Heart right ventricle (tissue), 16 donors: ENCODE measurements around the gene ABCB11. TPM values are rescaled to one million over a fixed set of nuclear protein-coding genes. Genes with fewer than 3 reads are reported as not detected.

Source experiments
- ATAC-seq, 8 donors: fragments of 200-7000 bp; cut with Tn5 transposase; one replicate each; pipeline ENCODE4 v1.9.1; 2020; ENCODE audit warnings: mild to moderate bottlenecking in 8 of 8, moderate library complexity in 8 of 8, moderate number of reproducible peaks in 1 of 8
- DNase-seq, 2 donors: peaks; one replicate each; pipeline ENCODE4 v3.0.0-alpha.2; 2020
- H3K27ac ChIP-seq, 10 donors: fragments of 200-600 bp; sonication (generic) in 2 of 10; one replicate each; pipeline versions ENCODE4 v1.5.0 to v1.8.0; 2020 to 2022; ENCODE audit warnings: mild to moderate bottlenecking in 3 of 10
- H3K27me3 ChIP-seq, 7 donors: fragments of 200-600 bp; one replicate each; pipeline ENCODE4 v1.8.0; 2021 to 2022; ENCODE audit warnings: mild to moderate bottlenecking in 2 of 7
- H3K36me3 ChIP-seq, 9 donors: fragments of 200-600 bp; sonication (generic) in 1 of 9; one replicate each; pipeline versions ENCODE4 v1.5.0 to v1.8.0; 2020 to 2022; ENCODE audit warnings: mild to moderate bottlenecking in 2 of 9
- H3K4me1 ChIP-seq, 9 donors: fragments of 200-600 bp; sonication (generic) in 1 of 9; one replicate each; pipeline versions ENCODE4 v1.5.0 to v1.8.0; 2020 to 2022; ENCODE audit warnings: mild to moderate bottlenecking in 4 of 9
- H3K4me3 ChIP-seq, 10 donors: fragments of 200-600 bp; sonication (generic) in 2 of 10; one replicate each; pipeline versions ENCODE4 v1.5.0 to v1.8.0; 2020 to 2022; ENCODE audit warnings: mild to moderate bottlenecking in 7 of 10, moderate library complexity in 2 of 10
- H3K9me3 ChIP-seq, 11 donors: fragments of 200-600 bp in 10 of 11; sonication (generic) in 2 of 11; one replicate each; pipeline versions ENCODE4 v1.5.0 to v1.8.0; 2013 to 2022; ENCODE audit warnings: mild to moderate bottlenecking in 2 of 11, control low read depth in 1 of 11, moderate library complexity in 1 of 11
- CTCF ChIP-seq, 9 donors: fragments of 200-600 bp; sonication (generic) in 2 of 9; IDR thresholded peaks; one replicate each; pipeline versions ENCODE4 v1.5.0 to v1.8.0; 2021 to 2022; ENCODE audit warnings: antibody characterized with exemption in 9 of 9, mild to moderate bottlenecking in 5 of 9, moderate library complexity in 1 of 9
- WGBS, 2 donors: extraction: QIAGEN DNeasy Blood & Tissue Kit; methylation state at CpG; one replicate each; pipeline ENCODE4 v1.1.7; 2013; ENCODE audit warnings: inconsistent platforms in 1 of 2; 5-methylcytosine and 5-hydroxymethylcytosine counted together
- intact Hi-C, 10 donors: fragments of 100-400 bp; cut with DNase I; formaldehyde crosslinking; loops; one replicate each; pipeline versions ENCODE4 v1.11.1 to v1.14.2; 2022
- polyA plus RNA-seq, 2 donors: library from polyadenylated mRNA; stranded (reverse); fragments of 200-250 nt; gene quantifications; one replicate each; pipeline ENCODE4 v1.2.3, GENCODE V29; 2013
- total RNA-seq, 10 donors: library from RNA; stranded (reverse); fragmentation: NEBNext Ultra II Directional in 3 of 10; extraction: Animal tissue kit (Norgen Biotek cat#: 25700) in 3 of 10; gene quantifications; one replicate each; pipeline versions ENCODE4 v1.2.1 to v1.2.4, GENCODE V29; 2021 to 2023
- donor health status: Arrhythmogenic right ventricular cardiomyopathy.
- donor health status: ischemic (EF 13 %, LVEDD 7.1; RV severe dilation, severe dysfunction).
- donor health status: healthy with polysubstance abuse.
- donor health status: DM: no; HTN: yes; CAD: no.
- donor health status: DM: no; HTN: no; CAD: no.
- donor health status: ischemic (EF 25% LVEDD 6.9; RV normal size, moderate dysfunction).
- donor health status: ischemic (EF 25% LVEDD 5.7; RV mildly dilated, moderate dysfunction).
- donor health status: healthy.
- donor health status: DM: yes; HTN: yes; CAD: no.
- donor health status: Ischemic cardiomyopathy.
- donor health status: ischemic (EF 35%, LVEDD 5.7; RV mildly dilated, moderate dysfunction).
- donor health status: nonischemic (EF 11% LVEDD 7.7; RV severe dilation, severe dysfunction).
- donor health status: DM: yes; HTN: yes; CAD: no.
- donor health status: PGD.
- donor health status: ischemic (EF 29% LVEDD 5.4; RV normal size, mild dysfunction).
- donor health status: nonischemic (EF 23%, LVEDD 6.1; RV moderate dilation, normal function).

ABCB11 gene
- total and polyA plus RNA-seq, 12 donors, result 0.01 to 0.23 (median 0.06) TPM; not detected in 7

GRCh38 chr2:168929031-168929430 is 102.1 kb downstream of the ABCB11 start:
- H3K4me3 ChIP-seq, result no peak overlapping the region
- no peak for TF ChIP-seq CTCF (IDR thresholded peaks at IDR 0.05)
- no peaks in the 10 kb centered on the region for H3K36me3 ChIP-seq
- ATAC-seq (no peak), DNase-seq (no peak)
- no peaks in the 10 kb centered on the region for H3K4me1 ChIP-seq
- peaks cover 0 to 30% (median 6%) of the 10 kb centered on the region in 7 donors for H3K27me3 ChIP-seq
- 50 to 53% methylated on average over 3 of the region's 3 CpGs for WGBS, 2 donors
- intact Hi-C loops, result loop anchor here in 1 of 10 donors (10.0 kb wide), 1 partner anchor 804 kb away; no protein-coding TSS in a partner anchor
- H3K9me3 ChIP-seq, result peaks cover 0 to 2% (median 0%) of the 10 kb centered on the region in 11 donors
- H3K27ac ChIP-seq, result no peak overlapping the region

DNA sequence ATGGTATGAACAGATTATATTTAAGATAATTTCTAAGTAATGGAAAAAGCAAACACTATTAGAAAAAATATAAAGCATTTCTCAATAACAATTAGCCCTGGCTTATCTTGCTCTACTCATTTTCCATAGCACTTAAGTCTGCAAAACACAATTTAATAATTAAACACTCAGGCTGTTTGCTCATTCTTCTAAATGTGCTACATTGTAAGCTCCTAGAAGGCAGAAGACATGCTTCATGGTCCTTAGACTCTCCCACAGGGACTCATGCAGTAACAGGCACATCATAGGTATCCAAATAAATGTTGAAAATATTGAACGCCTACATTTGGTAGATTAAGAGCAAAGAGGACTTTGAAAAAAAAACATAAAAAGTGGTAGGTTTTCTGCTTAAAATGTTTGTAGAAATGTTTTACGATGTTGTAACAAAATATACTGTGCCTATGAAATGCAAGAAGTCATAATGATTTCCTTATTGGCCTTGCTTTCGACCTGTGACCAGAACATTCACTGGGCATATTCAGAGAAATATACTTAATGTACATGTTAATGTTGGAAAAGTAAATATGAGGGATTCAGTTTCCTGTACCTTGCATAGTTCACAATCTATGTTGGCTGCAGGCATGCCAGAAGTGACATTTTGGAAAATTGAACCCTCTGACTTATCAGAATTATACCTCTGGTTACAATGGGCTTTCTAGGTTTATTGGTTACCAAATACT is 102.9 kb downstream of the ABCB11 start:
- Histone ChIP-seq H3K4me1 (no peaks in the 10 kb centered on the region), H3K9me3 (peaks cover 0 to 2% (median 0%) of the 10 kb centered on the region in 11 donors), H3K27me3 (peaks cover 0 to 34% (median 6%) of the 10 kb centered on the region in 7 donors), H3K27ac (no peak overlapping the region), H3K36me3 (no peaks in the 10 kb centered on the region), H3K4me3 (no peak overlapping the region)
- 81 to 91% methylated on average over 3 of the region's 3 CpGs for WGBS, 2 donors
- DNase-seq, result no peak
- intact Hi-C loops, result loop anchor here in 1 of 10 donors (10.0 kb wide), 1 partner anchor 803 kb away; no protein-coding TSS in a partner anchor
- no peak for ATAC-seq
- TF ChIP-seq CTCF (IDR thresholded peaks at IDR 0.05), result no peak

GRCh38 chr2:168926621-168927386 is 104.3 kb downstream of the ABCB11 start:
- no peaks in the 10 kb centered on the region for H3K36me3 ChIP-seq
- WGBS, 2 donors, result 65 to 67% methylated on average over 3 of the region's 3 CpGs
- H3K4me1 ChIP-seq, result no peaks in the 10 kb centered on the region
- intact Hi-C loops, result loop anchor here in 1 of 10 donors (10.0 kb wide), 1 partner anchor 802 kb away; no protein-coding TSS in a partner anchor
- ATAC-seq (no peak), DNase-seq (no peak)
- H3K4me3 ChIP-seq, result no peak overlapping the region
- H3K9me3 ChIP-seq, result no peaks in the 10 kb centered on the region
- peaks cover 0 to 34% (median 6%) of the 10 kb centered on the region in 7 donors for H3K27me3 ChIP-seq
- no peak overlapping the region for H3K27ac ChIP-seq
- no peak for TF ChIP-seq CTCF (IDR thresholded peaks at IDR 0.05)

DNA sequence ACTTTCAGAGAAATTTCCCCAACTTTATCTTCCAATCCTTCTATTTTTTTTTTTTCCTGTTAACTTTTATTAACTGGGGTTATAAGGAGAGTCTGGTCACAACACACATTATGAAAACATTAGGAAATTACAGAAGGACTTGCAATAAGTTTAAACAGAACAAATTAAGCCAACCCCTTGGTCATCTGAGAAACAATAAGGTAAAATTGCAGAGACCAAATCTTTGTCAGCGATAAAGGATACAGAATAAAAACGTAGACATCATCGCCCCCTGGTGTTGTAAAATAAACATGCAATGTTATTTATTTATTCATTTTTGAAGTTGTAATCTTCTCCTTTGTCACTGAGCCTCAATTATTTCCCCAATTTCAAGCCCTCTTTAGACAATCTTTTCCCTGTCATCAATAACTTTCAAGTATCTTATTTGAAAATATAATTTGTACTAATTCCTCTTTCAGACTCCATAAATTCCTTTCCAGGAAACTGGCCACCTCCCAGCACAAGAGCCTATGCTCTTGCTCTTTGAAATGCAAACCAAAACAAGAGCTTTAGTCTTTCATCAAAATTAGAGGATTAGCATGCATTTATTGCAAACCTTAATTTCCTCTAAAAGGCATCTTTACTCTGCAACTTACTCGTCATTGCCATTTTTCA is 110.5 kb downstream of the ABCB11 start:
- no peak for ATAC-seq

More for the DNA sequence above, 110.5 kb downstream of the ABCB11 start:
- no peak for DNase-seq
- Histone ChIP-seq H3K4me3 (no peak overlapping the region), H3K4me1 (no peaks in the 10 kb centered on the region), H3K9me3 (peaks cover 0 to 5% (median 0%) of the 10 kb centered on the region in 11 donors), H3K27me3 (peaks cover 0 to 14% (median 4%) of the 10 kb centered on the region in 7 donors), H3K36me3 (no peaks in the 10 kb centered on the region), H3K27ac (no peak overlapping the region)
- 24 to 25% methylated on average over 4 of the region's 4 CpGs for WGBS, 2 donors
- TF ChIP-seq CTCF (IDR thresholded peaks at IDR 0.05), result peak; percentile 49 to 79 (median 70)
- intact Hi-C loops, result loop anchor here in 7 of 10 donors (1.0 to 10.0 kb wide), 7 partner anchors 146 to 796 kb away; no protein-coding TSS in a partner anchor
